ENCODE measurements around the gene COX7B.
"Not testable (repeated sequence)": the region's sequence is repeated elsewhere in the genome, so short reads cannot be mapped to it uniquely, and the experiment has no call there.

COX7B gene, protein sequence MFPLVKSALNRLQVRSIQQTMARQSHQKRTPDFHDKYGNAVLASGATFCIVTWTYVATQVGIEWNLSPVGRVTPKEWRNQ

GRCh38 chrX:77899081-77899828 is at the start of gene COX7B:
Gene COX7B (plus strand): TSS chrX:77899468. CDS start chrX:77899554, 86 bp downstream.
- DNase-seq, result peak; percentile 74

DNA sequence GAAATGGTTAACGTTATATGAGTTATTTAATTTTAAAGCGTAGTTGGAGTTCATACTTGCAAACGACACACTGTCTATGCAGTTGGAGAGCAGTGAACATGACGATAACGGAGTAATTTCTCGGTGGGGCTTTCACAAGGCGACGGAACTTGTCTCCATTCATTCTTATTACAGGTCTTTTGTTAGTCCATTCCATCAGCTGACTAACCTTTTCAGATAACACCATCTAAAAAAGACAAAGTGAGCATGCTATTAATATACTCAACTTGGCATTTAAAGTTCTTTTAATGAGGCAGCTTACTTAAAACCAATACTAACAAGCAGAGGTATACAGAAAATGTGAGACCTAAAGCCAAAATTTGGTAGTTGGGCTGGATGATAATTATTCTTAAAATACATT is 23.9 kb upstream of the COX7B start:
- DNase-seq, result no peak

GRCh38 chrX:77881418-77881817 is 17.9 kb upstream of the COX7B start:
- not testable (repeated sequence) for DNase-seq

GRCh38 chrX:77892887-77893286 is 6.4 kb upstream of the COX7B start:
- no peak for DNase-seq

DNA sequence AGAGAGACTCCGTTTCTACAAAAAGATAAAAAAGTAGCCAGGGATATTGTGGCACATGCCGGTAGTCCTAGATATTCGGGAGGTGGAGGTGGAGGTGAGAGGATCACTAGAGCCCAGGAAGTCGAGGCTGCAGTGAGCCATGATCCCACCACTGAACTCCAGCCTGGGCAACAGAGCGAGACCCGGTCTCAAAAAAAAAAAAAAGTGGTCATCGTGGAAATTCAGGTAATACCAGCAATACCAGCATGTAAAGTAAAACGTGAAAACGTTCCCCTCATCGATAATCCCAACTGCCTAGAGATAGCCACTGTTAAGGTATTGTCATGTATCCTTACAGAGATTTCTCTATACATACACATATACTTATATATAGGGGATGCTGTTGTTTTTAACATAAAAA is 5.6 kb upstream of the COX7B start:
- DNase-seq, result no peak

- DNase-seq, result peak; percentile 88
Observed at GRCh38 chrX:77894921-77895886, 4.1 kb upstream of the COX7B start, which contains the start of gene MAGT1. Gene MAGT1 (minus strand): TSS chrX:77895435. CDS start chrX:77895410, 25 bp downstream.

- DNase-seq, result no peak
Observed at GRCh38 chrX:77900688-77901087, 1.4 kb downstream of the COX7B start.

DNA sequence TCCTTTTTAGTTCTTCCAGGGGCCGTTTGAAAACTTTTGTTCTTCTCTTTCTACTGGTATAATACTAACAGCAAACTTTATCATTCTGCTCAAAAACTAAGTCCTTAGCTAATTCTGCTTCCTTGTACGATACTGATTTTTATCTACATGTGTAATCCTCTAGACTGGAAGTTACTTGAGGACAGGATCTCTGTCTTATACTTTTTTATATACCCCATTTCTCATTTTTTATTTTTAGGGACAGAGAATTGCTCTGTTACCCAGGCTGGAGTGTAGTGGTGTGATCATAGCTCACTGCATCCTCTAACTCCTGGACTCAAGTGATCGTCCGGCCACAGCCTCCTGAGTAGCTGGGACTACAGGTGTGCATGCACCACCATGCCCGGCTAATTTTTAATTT is 2.2 kb downstream of the COX7B start:
- no peak for DNase-seq

DNA sequence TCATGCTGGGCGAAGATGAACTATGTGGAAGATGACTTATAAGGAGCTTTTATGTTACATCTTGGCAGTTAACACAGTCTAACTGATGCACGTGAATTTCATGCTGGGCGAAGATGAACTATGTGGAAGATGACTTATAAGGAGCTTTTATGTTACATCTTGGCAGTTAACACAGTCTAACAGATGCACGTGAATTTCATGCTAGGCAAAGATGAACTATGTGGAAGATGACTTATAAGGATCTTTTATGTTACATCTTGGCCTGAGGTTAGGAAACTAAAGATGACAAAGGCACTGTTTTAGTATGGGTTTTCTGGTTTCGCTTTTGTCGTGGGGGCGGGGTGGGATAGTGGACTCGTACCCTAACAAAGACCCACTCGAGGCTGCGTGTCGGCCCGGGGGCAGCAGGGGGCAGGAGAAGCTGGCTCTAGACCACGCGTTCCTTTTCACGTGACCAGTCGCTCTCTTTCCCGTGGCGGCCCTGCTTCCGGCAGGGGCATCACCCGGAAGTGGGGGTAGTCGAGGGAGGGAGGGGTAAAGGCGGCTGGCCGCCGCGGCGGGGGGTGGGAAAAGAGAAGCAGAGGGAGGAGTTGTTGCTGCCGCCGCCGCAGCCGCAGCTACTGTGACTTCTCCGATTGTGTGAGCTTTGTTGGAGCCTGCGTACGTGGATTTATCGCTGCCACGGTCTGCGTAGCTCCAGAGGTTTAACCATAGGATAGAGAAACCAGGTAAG is 11.0 kb downstream of the COX7B start, which contains the start of gene ATP7A:
ATP7A (plus strand) TSS at position 586 of the 733 bp plus-strand sequence. CDS start 60,949 bp downstream, outside the sequence.
- DNase-seq, result peak; percentile 89

- DNase-seq, result no peak
Observed at GRCh38 chrX:77917294-77917933, 18.1 kb downstream of the COX7B start.

DNA sequence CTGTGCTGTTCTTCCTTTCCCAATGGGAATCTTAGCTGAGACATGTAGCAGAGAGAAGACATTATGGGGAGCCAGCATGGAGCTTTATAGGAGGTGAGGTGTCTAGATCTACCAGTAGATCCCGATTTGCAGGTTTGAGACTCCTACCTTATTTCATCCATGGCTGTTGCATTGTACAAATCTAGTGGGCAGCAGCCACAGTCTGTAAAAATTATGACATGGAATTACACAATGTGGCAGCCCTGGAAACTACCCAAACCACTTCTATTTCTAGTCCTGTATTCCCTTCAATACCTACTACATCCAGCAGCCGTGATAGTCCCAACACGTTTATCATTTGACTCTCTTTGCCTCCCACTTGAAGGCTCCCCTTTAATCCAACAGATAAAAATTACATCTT is 19.3 kb downstream of the COX7B start:
- no peak for DNase-seq

DNA sequence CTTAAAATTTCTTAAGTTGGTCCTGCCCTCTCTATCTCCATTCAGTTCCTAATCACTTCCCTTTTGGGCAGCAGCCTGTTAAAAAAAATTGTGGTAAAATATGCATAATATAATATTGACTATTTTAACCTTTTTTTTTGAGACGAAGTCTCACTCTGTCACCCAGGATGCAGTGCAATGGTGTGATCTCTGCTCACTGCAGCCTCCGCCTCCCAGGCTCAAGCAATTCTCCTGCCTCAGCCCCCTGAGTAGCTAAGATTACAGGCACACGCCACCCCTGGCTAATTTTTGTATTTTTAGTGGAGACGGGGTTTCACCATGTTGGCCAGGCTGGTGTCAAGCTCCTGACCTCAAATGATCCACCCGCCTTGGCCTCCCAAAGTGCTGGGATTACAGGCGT is 20.1 kb downstream of the COX7B start:
- DNase-seq, result not testable (repeated sequence)

- no peak for DNase-seq
Observed at GRCh38 chrX:77922787-77923186, 23.5 kb downstream of the COX7B start.

- DNase-seq, result no peak
Observed at GRCh38 chrX:77924320-77924859, 25.1 kb downstream of the COX7B start.

DNA sequence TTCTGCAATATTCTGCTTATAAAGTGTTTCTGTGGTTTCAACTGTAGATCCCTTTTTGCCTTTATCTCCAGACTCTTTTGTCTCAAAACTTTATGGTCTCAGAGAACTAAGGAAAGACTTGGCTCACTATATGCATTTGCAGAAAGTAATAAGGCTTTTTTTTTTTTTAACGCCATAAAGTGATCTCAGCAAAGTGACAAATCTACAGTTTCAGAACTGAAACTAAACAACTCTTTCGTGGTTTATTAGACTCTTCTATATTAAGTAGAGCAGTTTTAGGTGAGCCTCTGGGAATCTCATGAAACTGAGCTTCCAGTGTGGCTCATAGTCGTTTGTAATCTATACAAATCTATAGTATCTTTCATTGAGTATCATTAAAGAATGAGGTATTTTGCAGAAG is 26.5 kb downstream of the COX7B start:
- no peak for DNase-seq

DNA sequence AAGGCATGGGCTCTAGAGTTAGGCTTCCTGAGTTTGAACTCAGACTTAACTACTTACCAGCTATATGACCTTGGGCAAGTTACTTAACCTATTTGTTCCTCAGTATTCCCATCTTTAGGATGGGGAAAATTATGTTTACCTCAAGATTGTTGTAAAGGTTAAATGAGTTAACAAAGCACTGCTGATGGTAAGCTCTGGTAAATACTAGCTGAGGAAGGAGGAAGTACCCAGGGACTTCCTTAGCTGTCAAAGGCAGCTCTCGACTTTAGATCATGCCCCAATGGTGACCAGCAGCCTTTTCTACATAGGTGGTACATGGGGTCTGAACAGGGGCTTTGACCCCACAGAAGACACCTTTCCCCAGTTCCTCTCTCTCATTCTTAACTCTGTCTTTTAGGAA is 31.3 kb downstream of the COX7B start:
- DNase-seq, result no peak

DNA sequence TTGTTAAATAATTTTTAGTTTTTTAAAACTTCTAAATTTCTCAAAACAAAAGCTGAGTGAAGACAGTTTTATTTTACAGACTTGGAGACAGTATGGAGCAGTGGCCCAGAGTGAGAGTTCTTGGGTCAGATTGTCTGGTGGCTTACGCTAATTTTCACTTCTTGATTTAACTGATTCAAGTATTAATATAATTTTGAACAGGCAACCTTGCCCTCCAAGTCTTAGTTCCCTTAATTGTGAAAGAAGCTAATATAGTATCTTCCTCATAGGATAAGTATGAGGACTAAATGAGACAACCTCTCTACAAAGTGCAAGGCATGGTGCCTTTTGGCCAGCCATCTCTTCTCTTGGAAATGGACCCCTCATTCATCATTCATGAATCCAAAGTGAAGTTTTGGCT is 36.6 kb downstream of the COX7B start:
- DNase-seq, result no peak

- DNase-seq, result no peak
Observed at GRCh38 chrX:77936299-77936698, 37.0 kb downstream of the COX7B start.

DNA sequence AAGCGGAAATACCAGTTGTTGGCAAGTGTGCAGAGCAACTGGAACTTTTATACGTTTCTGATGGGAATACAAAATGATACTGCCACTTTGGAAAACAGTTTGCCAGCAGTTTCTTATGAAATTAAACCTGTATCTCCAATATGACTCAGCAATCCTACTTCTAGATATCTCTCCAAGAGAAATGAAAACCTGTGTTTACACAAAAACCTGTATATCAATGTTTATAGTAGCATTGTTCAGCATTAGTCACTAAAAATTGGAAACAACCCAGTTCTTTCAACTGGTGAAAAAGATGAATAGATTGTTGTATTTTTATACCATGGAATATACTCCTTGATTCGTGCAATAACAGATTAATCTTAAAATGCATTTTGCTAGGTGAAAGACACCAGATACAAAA is 38.0 kb downstream of the COX7B start:
- no peak for DNase-seq

DNA sequence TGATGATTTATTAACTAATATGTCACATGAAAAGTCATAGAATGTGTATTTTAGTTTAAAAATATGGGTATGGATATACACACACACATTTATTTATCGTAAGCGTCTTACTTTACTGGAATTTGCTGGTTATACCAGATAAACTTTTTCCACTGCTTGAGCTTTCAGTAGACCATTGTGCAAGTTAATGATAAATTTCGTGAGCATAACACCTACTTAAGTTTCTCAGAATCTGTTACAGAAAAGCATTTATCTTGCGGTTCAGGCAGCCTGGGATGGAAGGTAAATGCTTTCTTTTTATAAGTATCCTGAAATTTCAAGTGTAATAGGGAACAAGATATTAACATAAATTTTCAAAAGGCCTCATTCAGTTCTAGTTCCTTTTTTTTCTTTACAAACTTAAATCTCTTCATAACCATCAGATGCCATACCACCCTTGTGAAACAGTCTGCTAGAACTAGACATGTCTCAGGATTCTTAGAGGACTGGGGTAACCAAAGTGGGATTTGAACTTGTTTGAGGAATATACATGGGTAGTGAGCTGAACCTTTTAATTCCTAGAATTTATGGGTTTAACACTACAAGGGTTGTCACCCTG is 38.9 kb downstream of the COX7B start:
- DNase-seq, result no peak

- not testable (repeated sequence) for DNase-seq
Observed at GRCh38 chrX:77945031-77945430, 45.8 kb downstream of the COX7B start.
